ENCODE results near the gene MTMR12. TPM values are rescaled to one million over a fixed set of nuclear protein-coding genes. Genes with fewer than 3 reads are reported as not detected.

MTMR12 gene
- total and polyA plus RNA-seq, 2 donors (not counting 3 experiments of a cell fraction or from before 2014, with no cell fraction given), result 18.2 to 38.6 TPM

DNA sequence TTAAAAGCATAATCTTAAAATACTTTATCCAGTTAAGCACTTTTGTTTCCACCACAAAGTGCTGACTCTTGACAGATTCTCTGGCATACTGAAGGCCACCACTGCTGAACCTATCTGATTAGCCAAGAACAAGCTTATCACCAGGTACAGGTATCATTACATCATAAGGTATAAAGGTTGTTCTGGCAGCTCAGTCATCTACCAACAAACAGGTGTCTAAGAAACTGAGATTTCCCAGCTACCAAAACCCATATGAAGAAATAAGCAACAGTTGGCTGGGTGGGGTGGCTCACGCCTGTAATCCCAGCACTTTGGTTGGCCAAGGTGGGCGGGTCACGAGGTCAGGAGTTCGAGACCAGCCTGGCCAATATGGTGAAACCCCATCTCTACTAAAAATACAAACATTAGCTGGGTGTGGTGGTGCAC lies 5.0 kb downstream of the MTMR12 start:
- TF ChIP-seq POLR2A (IDR thresholded peaks at IDR 0.05; ENCODE audit: low read depth, low read length) (no peak), EZH2 (IDR thresholded peaks at IDR 0.05; ENCODE audit: borderline replicate concordance, low read depth, low read length, severe bottlenecking) (no peak), FOS (IDR thresholded peaks at IDR 0.05; ENCODE audit: borderline replicate concordance, insufficient read depth, low read length) (no peak)
- TF ChIP-seq, protein P1, sequence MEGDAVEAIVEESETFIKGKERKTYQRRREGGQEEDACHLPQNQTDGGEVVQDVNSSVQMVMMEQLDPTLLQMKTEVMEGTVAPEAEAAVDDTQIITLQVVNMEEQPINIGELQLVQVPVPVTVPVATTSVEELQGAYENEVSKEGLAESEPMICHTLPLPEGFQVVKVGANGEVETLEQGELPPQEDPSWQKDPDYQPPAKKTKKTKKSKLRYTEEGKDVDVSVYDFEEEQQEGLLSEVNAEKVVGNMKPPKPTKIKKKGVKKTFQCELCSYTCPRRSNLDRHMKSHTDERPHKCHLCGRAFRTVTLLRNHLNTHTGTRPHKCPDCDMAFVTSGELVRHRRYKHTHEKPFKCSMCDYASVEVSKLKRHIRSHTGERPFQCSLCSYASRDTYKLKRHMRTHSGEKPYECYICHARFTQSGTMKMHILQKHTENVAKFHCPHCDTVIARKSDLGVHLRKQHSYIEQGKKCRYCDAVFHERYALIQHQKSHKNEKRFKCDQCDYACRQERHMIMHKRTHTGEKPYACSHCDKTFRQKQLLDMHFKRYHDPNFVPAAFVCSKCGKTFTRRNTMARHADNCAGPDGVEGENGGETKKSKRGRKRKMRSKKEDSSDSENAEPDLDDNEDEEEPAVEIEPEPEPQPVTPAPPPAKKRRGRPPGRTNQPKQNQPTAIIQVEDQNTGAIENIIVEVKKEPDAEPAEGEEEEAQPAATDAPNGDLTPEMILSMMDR (IDR thresholded peaks at IDR 0.05; ENCODE audit: extremely low read depth in 1 of 2, insufficient read depth in 1 of 2, low read depth in 1 of 2, low read length in 2 of 2), result no peak
- no peak for DNase-seq (ENCODE audit: low read depth, low spot score)
- dilution Hi-C loops (cut with MboI; ENCODE audit: extremely low pct_ligation_motif_present, low sequenced_read_pairs) (no loop called here), intact Hi-C loops (cut with micrococcal nuclease) (no loop called here)
- H2AFZ ChIP-seq (ENCODE audit: low read depth, low read length), result no peak overlapping the region
- FAIRE-seq, result no peak
- no peak overlapping the region for H3K4me3 ChIP-seq (replicated peaks in 1 of 3; ENCODE audit: insufficient read depth in 1 of 3, low read depth in 1 of 3, low read length in 3 of 3)
- H3K4me1 ChIP-seq (ENCODE audit: control insufficient read depth, extremely low read depth, insufficient read depth, low read length), result peaks cover 13% of the 10 kb centered on the region
- ChIA-PET POLR2A (interaction anchor here (1.0 kb wide), 1 partner anchor 33 kb away, joined by 3 read pairs; no protein-coding TSS in a partner anchor), CTCF (interaction anchor here (0.9 to 1.6 kb wide), 3 partner anchors 12 to 75 kb away, joined by 3 to 7 read pairs (median 3); no protein-coding TSS in a partner anchor)
- H3K79me2 ChIP-seq (ENCODE audit: control insufficient read depth, insufficient read depth, low read length), result peaks cover 82% of the 10 kb centered on the region
- H3K9me3 ChIP-seq (replicated peaks; ENCODE audit: control insufficient read depth, insufficient read depth, low read length), result no peaks in the 10 kb centered on the region
- no TSS peak for BruUV-seq (replicated peaks)
- no peaks in the 10 kb centered on the region for H3K36me3 ChIP-seq (ENCODE audit: control insufficient read depth in 2 of 2, extremely low read depth in 1 of 2, insufficient read depth in 2 of 2, low read length in 2 of 2)
- peaks cover 7% of the 10 kb centered on the region for H4K20me1 ChIP-seq (replicated peaks; ENCODE audit: control insufficient read depth, extremely low read depth, insufficient read depth, low read length)
- no peak overlapping the region for H3K4me2 ChIP-seq (ENCODE audit: insufficient read depth, low read length)
- H3K27me3 ChIP-seq (ENCODE audit: control insufficient read depth in 2 of 2, insufficient read depth in 2 of 2, low read length in 2 of 2), result no peaks in the 10 kb centered on the region
- H3K27ac ChIP-seq (ENCODE audit: insufficient read depth, low read depth, low read length), result no peak overlapping the region
- H3K9ac ChIP-seq (replicated peaks; ENCODE audit: extremely low read depth, insufficient read depth, low read length), result no peak overlapping the region
- H3K9me1 ChIP-seq (replicated peaks; ENCODE audit: control insufficient read depth, extremely low read depth, insufficient read depth, low read length), result no peaks in the 10 kb centered on the region

DNA sequence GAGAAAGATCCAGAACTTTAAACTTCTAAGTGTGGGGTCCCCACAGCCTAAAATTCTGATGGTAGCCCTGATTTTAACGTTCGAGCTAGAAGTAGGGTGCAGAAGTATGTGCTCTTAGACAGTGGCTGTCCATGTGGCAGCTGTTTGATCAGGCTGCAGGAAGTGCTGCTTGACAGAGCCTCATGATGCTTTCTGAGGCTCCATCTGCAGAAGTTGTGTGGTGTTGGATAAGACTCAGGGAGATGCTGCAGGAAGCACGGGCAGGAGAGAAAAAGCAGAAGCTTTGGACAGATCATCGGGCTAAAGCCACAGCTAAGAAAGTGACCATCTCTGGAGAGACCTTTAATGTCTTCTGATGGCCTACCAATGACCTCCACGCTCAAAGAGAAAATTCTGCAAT lies 8.1 kb downstream of the MTMR12 start:
- no peak overlapping the region for H2AFZ ChIP-seq (ENCODE audit: low read depth, low read length)
- no peaks in the 10 kb centered on the region for H3K27me3 ChIP-seq (ENCODE audit: control insufficient read depth in 2 of 2, insufficient read depth in 2 of 2, low read length in 2 of 2)
- H3K9me1 ChIP-seq (replicated peaks; ENCODE audit: control insufficient read depth, extremely low read depth, insufficient read depth, low read length), result no peaks in the 10 kb centered on the region
- H4K20me1 ChIP-seq (replicated peaks; ENCODE audit: control insufficient read depth, extremely low read depth, insufficient read depth, low read length), result peaks cover 5% of the 10 kb centered on the region
- H3K9ac ChIP-seq (replicated peaks; ENCODE audit: extremely low read depth, insufficient read depth, low read length), result no peak overlapping the region
- DNase-seq (ENCODE audit: low read depth, low spot score) (no peak), FAIRE-seq (no peak)
- TF ChIP-seq POLR2AphosphoS5 (IDR thresholded peaks at IDR 0.05; ENCODE audit: insufficient read depth, low read depth, low read length) (no peak), EZH2 (IDR thresholded peaks at IDR 0.05; ENCODE audit: borderline replicate concordance, low read depth, low read length, severe bottlenecking) (no peak), JUN (IDR thresholded peaks at IDR 0.05; ENCODE audit: borderline replicate concordance, insufficient read depth, insufficient read length, low read depth) (no peak), POLR2A (IDR thresholded peaks at IDR 0.05; ENCODE audit: low read depth, low read length) (no peak), FOS (IDR thresholded peaks at IDR 0.05; ENCODE audit: borderline replicate concordance, insufficient read depth, low read length) (no peak), GATA2 (IDR thresholded peaks at IDR 0.05; ENCODE audit: insufficient read depth, insufficient read length, low read depth, low read length) (no peak), MYC (IDR thresholded peaks at IDR 0.05; ENCODE audit: low read depth, low read length) (no peak)
- TF ChIP-seq, protein P1 (IDR thresholded peaks at IDR 0.05; ENCODE audit: extremely low read depth in 1 of 2, insufficient read depth in 1 of 2, low read depth in 1 of 2, low read length in 2 of 2), result no peak
- TF ChIP-seq, protein P2, sequence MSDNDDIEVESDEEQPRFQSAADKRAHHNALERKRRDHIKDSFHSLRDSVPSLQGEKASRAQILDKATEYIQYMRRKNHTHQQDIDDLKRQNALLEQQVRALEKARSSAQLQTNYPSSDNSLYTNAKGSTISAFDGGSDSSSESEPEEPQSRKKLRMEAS (IDR thresholded peaks at IDR 0.05; ENCODE audit: insufficient read depth, insufficient read length), result no peak
- peaks cover 7% of the 10 kb centered on the region for H3K4me1 ChIP-seq (ENCODE audit: control insufficient read depth, extremely low read depth, insufficient read depth, low read length)
- H3K9me3 ChIP-seq (replicated peaks; ENCODE audit: control insufficient read depth, insufficient read depth, low read length), result no peaks in the 10 kb centered on the region
- POLR2A ChIA-PET, result no interaction called here
- CTCF ChIA-PET, result no interaction called here
- dilution Hi-C loops (cut with MboI; ENCODE audit: extremely low pct_ligation_motif_present, low sequenced_read_pairs) (no loop called here), intact Hi-C loops (cut with micrococcal nuclease) (no loop called here)
- no TSS peak for BruUV-seq (replicated peaks)
- H3K4me3 ChIP-seq (replicated peaks in 1 of 3; ENCODE audit: insufficient read depth in 1 of 3, low read depth in 1 of 3, low read length in 3 of 3), result no peak overlapping the region
- no peak overlapping the region for H3K27ac ChIP-seq (ENCODE audit: insufficient read depth, low read depth, low read length)
- H3K36me3 ChIP-seq (ENCODE audit: control insufficient read depth in 2 of 2, extremely low read depth in 1 of 2, insufficient read depth in 2 of 2, low read length in 2 of 2), result no peaks in the 10 kb centered on the region
- H3K79me2 ChIP-seq (ENCODE audit: control insufficient read depth, insufficient read depth, low read length), result peaks cover 78% of the 10 kb centered on the region
- H3K4me2 ChIP-seq (ENCODE audit: insufficient read depth, low read length), result no peak overlapping the region
